SK-N-SH treated with all-trans-retinoic acid at 6 μM for 48 hours (cell line): Measurements from ENCODE around the gene TRIM10.

Experiments used
- ARNTL ChIP-seq: fragments of 450-650 bp; formaldehyde crosslinking; IDR thresholded peaks from 2 replicates; pipeline ENCODE4 v1.5.0; 2020; ENCODE audit warnings: low read depth, mild to moderate bottlenecking, moderate library complexity, borderline replicate concordance
- CREB5 ChIP-seq: fragments of 250-450 bp; sonication (Bioruptor Pico); IDR thresholded peaks from 2 replicates; pipeline ENCODE4 v1.5.1; 2020; ENCODE audit warnings: low read depth, mild to moderate bottlenecking, moderate library complexity
- CSDC2 ChIP-seq: fragments of 250-450 bp; sonication (Bioruptor Pico); IDR thresholded peaks from 2 replicates; pipeline ENCODE4 v1.5.0; 2020; ENCODE audit warnings: mild to moderate bottlenecking, moderate library complexity
- CSRNP3 ChIP-seq: fragments of 250-450 bp; sonication (Bioruptor Pico); IDR thresholded peaks from 2 replicates; pipeline ENCODE4 v1.5.1; 2021; ENCODE audit warnings: mild to moderate bottlenecking, moderate library complexity
- ESRRG ChIP-seq: fragments of 250-450 bp; sonication (Bioruptor Pico); IDR thresholded peaks from 2 replicates; pipeline ENCODE4 v1.6.1; 2021; ENCODE audit warnings: mild to moderate bottlenecking
- GLIS3 ChIP-seq: fragments of 250-450 bp; sonication (Bioruptor Pico); IDR thresholded peaks from 2 replicates; pipeline ENCODE4 v1.5.0; 2020; ENCODE audit warnings: mild to moderate bottlenecking, moderate library complexity
- ISL1 ChIP-seq: fragments of 250-450 bp; sonication (Bioruptor Pico); IDR thresholded peaks from 2 replicates; pipeline ENCODE4 v2.1.2; 2022; ENCODE audit warnings: mild to moderate bottlenecking, moderate library complexity
- PATZ1 ChIP-seq: fragments of 250-450 bp; sonication (Bioruptor Pico); IDR thresholded peaks from 2 replicates; pipeline ENCODE4 v1.8.0; 2020; ENCODE audit warnings: mild to moderate bottlenecking, moderate library complexity, borderline replicate concordance
- PPARA ChIP-seq: fragments of 250-450 bp; sonication (Bioruptor Pico); IDR thresholded peaks from 2 replicates; pipeline ENCODE4 v1.5.0; 2020; ENCODE audit warnings: mild to moderate bottlenecking, borderline replicate concordance
- TCF4 ChIP-seq: fragments of 250-450 bp; sonication (Bioruptor Pico); IDR thresholded peaks from 2 replicates; pipeline ENCODE4 v1.8.0; 2021; ENCODE audit warnings: mild to moderate bottlenecking, moderate library complexity, borderline replicate concordance
- ZFP3 ChIP-seq: fragments of 250-450 bp; sonication (Bioruptor Pico); IDR thresholded peaks from 2 replicates; pipeline ENCODE4 v1.5.0; 2020; ENCODE audit warnings: mild to moderate bottlenecking, moderate library complexity
- ZFP30 ChIP-seq: fragments of 450-650 bp; formaldehyde crosslinking; IDR thresholded peaks from 2 replicates; pipeline ENCODE4 v1.5.0; 2022; ENCODE audit warnings: mild to moderate bottlenecking, moderate library complexity
- ZNF565 ChIP-seq: fragments of 450-650 bp; formaldehyde crosslinking; conservative IDR thresholded peaks from 2 replicates; pipeline ENCODE4 v1.5.0; 2020; ENCODE audit warnings: low read depth, mild to moderate bottlenecking, moderate library complexity

- TF ChIP-seq ESRRG (CRISPR knock-in tag) (no peak), CREB5 (CRISPR knock-in tag) (no peak), ZNF565 (CRISPR knock-in tag) (no peak), GLIS3 (no peak), TCF4 (no peak), PATZ1 (no peak), ARNTL (no peak), ZFP3 (CRISPR knock-in tag) (no peak), CSDC2 (CRISPR knock-in tag) (no peak), CSRNP3 (no peak), PPARA (CRISPR knock-in tag) (no peak), ISL1 (CRISPR knock-in tag) (no peak), ZFP30 (CRISPR knock-in tag) (no peak)
These were observed 27.5 kb upstream of the TRIM10 start for GRCh38 chr6:30188541-30188940.
